SK-N-SH (cell line): ENCODE data around the gene HAUS7. TPM values are rescaled to one million over a fixed set of nuclear protein-coding genes. Genes with fewer than 3 reads are reported as not detected.

Source experiments
- CTCF ChIA-PET: fragments of 300-600, 350-600 bp; formaldehyde crosslinking; extraction: SDS; loops from one replicate; lab custom pipeline; 2021; lab: Yijun Ruan, JAX
- POLR2A ChIA-PET: fragments of 350-600 bp; sonication (Branson Sonifier 250); formaldehyde crosslinking; extraction: SDS; loops from one replicate; lab custom pipeline; 2020; ENCODE audit warnings: antibody characterized with exemption, inconsistent platforms; lab: Yijun Ruan, JAX
- DNase-seq: peaks from one replicate; pipeline ENCODE4 v3.0.0; 2012
- H2AFZ ChIP-seq: fragments of 200-600 bp; sonication (generic); 2 replicates; pipeline ENCODE4 v1.8.1; 2016; ENCODE audit warnings: antibody characterized with exemption, mild to moderate bottlenecking, low read depth
- H3F3A ChIP-seq: fragments of 200-600 bp; sonication (generic); replicated peaks from 2 replicates; pipeline ENCODE3; 2016; ENCODE audit warnings: antibody characterized with exemption, mild to moderate bottlenecking; ENCODE audit not compliant: insufficient read depth
- H3K27ac ChIP-seq, 2 experiments: fragments of 200-500 bp in 1 of 2; fragments of 200-600 bp in 1 of 2; sonication (Bioruptor generic) in 1 of 2; sonication (generic), shearing (Covaris generic) in 1 of 2; 2 replicates each; pipeline versions ENCODE4 v1.5.1 to v1.6.1; 2014 to 2016; ENCODE audit warnings: low read depth in 2 of 2, inconsistent platforms in 1 of 2, low read length in 1 of 2, mild to moderate bottlenecking in 1 of 2, mixed read lengths in 1 of 2
- H3K27me3 ChIP-seq: fragments of 200-600 bp; sonication (generic), shearing (Covaris generic); 2 replicates; pipeline ENCODE4 v1.6.1; 2016; ENCODE audit warnings: mixed run types; ENCODE audit not compliant: insufficient read depth
- H3K36me3 ChIP-seq, 2 experiments: fragments of 200-500 bp in 1 of 2; fragments of 200-600 bp in 1 of 2; sonication (Bioruptor generic) in 1 of 2; sonication (generic) in 1 of 2; replicated peaks in 1 of 2; 2 replicates each; pipeline versions ENCODE3 to v1.5.1; 2014 to 2016; ENCODE audit warnings: low read length in 1 of 2, mild to moderate bottlenecking in 1 of 2; ENCODE audit not compliant: insufficient read depth in 2 of 2, control insufficient read depth in 1 of 2
- H3K4me1 ChIP-seq, 2 experiments: fragments of 200-500 bp in 1 of 2; fragments of 200-600 bp in 1 of 2; sonication (Bioruptor generic) in 1 of 2; sonication (generic), shearing (Covaris generic) in 1 of 2; 2 replicates each; pipeline versions ENCODE4 v1.5.1 to v1.6.1; 2014 to 2016; ENCODE audit warnings: low read depth in 1 of 2, low read length in 1 of 2, mixed run types in 1 of 2; ENCODE audit not compliant: insufficient read depth in 2 of 2, control insufficient read depth in 1 of 2
- H3K4me2 ChIP-seq: fragments of 200-600 bp; sonication (generic), shearing (Covaris generic); 2 replicates; pipeline ENCODE4 v1.6.1; 2017; ENCODE audit warnings: mixed run types
- H3K4me3 ChIP-seq, 2 experiments: fragments of 200-500 bp in 1 of 2; fragments of 200-600 bp in 1 of 2; sonication (Bioruptor generic) in 1 of 2; sonication (generic), shearing (Covaris generic) in 1 of 2; 2 replicates each; pipeline versions ENCODE4 v1.5.1 to v1.8.1; 2014 to 2016; ENCODE audit warnings: low read depth in 2 of 2, inconsistent platforms in 1 of 2, low read length in 1 of 2, mild to moderate bottlenecking in 1 of 2, mixed read lengths in 1 of 2, moderate library complexity in 1 of 2
- H3K79me2 ChIP-seq: fragments of 200-600 bp; sonication (generic); 2 replicates; pipeline ENCODE4 v1.8.1; 2017; ENCODE audit warnings: mild to moderate bottlenecking; ENCODE audit not compliant: insufficient read depth
- H3K9ac ChIP-seq: fragments of 200-600 bp; sonication (generic); 2 replicates; pipeline ENCODE4 v1.6.1; 2017; ENCODE audit warnings: mixed run types
- H3K9me2 ChIP-seq: fragments of 200-600 bp; sonication (generic); 2 replicates; pipeline ENCODE4 v1.6.1; 2017; ENCODE audit warnings: mixed run types
- H3K9me3 ChIP-seq: fragments of 200-600 bp; sonication (generic); 2 replicates; pipeline ENCODE4 v1.6.1; 2017; ENCODE audit warnings: mixed run types, mild to moderate bottlenecking, moderate library complexity
- H4K20me1 ChIP-seq: fragments of 200-600 bp; sonication (generic); 2 replicates; pipeline ENCODE4 v1.6.1; 2017; ENCODE audit warnings: mild to moderate bottlenecking, mixed run types; ENCODE audit not compliant: insufficient read depth
- CHD2 ChIP-seq: fragments of 150-350 bp; IDR thresholded peaks from 2 replicates; pipeline ENCODE4 v1.6.1; 2018; ENCODE audit warnings: low read length; ENCODE audit not compliant: partially characterized antibody
- CTCF ChIP-seq: fragments of 200-600 bp; sonication (generic); IDR thresholded peaks from 2 replicates; pipeline ENCODE4 v1.6.1; 2017; ENCODE audit warnings: antibody characterized with exemption, mild to moderate bottlenecking, moderate library complexity
- GABPA ChIP-seq: IDR thresholded peaks from 2 replicates; pipeline ENCODE4 v1.4.0; 2012; ENCODE audit warnings: low read depth, mild to moderate bottlenecking
- MXI1 ChIP-seq: IDR thresholded peaks from 2 replicates; pipeline ENCODE4 v1.6.1; 2012; ENCODE audit warnings: mild to moderate bottlenecking, low read depth, low read length, improper control_type of control experiment
- POLR2AphosphoS5 ChIP-seq: IDR thresholded peaks from 2 replicates; pipeline ENCODE4 v1.6.1; 2012; ENCODE audit warnings: low read depth, low read length
- RAD21 ChIP-seq: IDR thresholded peaks from 2 replicates; pipeline ENCODE4 v1.6.1; 2012; ENCODE audit warnings: mild to moderate bottlenecking, low read length
- RCOR1 ChIP-seq: fragments of 150-350 bp; IDR thresholded peaks from 2 replicates; pipeline ENCODE4 v1.6.1; 2017; ENCODE audit warnings: antibody characterized with exemption, low read length
- RFX5 ChIP-seq: IDR thresholded peaks from 2 replicates; pipeline ENCODE4 v1.6.1; 2012; ENCODE audit warnings: mild to moderate bottlenecking, improper control_type of control experiment, low read length
- SMC3 ChIP-seq: IDR thresholded peaks from 2 replicates; pipeline ENCODE4 v1.6.1; 2012; ENCODE audit warnings: low read depth, low read length, improper control_type of control experiment
- USF2 ChIP-seq: fragments of 150-350 bp; IDR thresholded peaks from 2 replicates; pipeline ENCODE4 v1.6.1; 2017; ENCODE audit warnings: antibody characterized with exemption, low read length, low read depth, borderline replicate concordance
- YY1 ChIP-seq: IDR thresholded peaks from 2 replicates; pipeline ENCODE4 v1.4.0; 2012; ENCODE audit warnings: low read depth, mild to moderate bottlenecking
- WGBS: methylation state at CpG from one replicate; pipeline ENCODE4 v1.1.6; 2017; ENCODE audit warnings: low lambda C conversion rate; 5-methylcytosine and 5-hydroxymethylcytosine counted together
- polyA plus RNA-seq, 3 experiments: library from polyadenylated mRNA; depleted of rRNA; stranded (reverse); fragments of >200 nt; gene quantifications; 2 replicates each; pipeline ENCODE4 v1.2.3, GENCODE V29; 2012
- TF ChIP-seq, protein P1 (sequence below): IDR thresholded peaks from 2 replicates; pipeline ENCODE4 v1.4.0; 2012; ENCODE audit warnings: low read depth
- TF ChIP-seq, protein P2 (sequence below): IDR thresholded peaks from 2 replicates; pipeline ENCODE4 v1.4.0; 2012; ENCODE audit warnings: low read depth, borderline replicate concordance
- TF ChIP-seq, protein P3 (sequence below): IDR thresholded peaks from 2 replicates; pipeline ENCODE4 v1.4.0; 2012; ENCODE audit warnings: low read depth, borderline replicate concordance

The HAUS7 gene
- polyA plus RNA-seq, 1 of the 3 experiments (the other 2 are of a cell fraction): 39.7 TPM

- H3K4me1 ChIP-seq: peaks cover 0 to 7% of the 10 kb centered on the region in 2 experiments; a peak in 1 of 4 replicates
- no peak overlapping the region for H3K9ac ChIP-seq
- ChIA-PET CTCF (interaction anchor here (1.6 kb wide), 1 partner anchor 9 kb away, joined by 4 read pairs; no protein-coding TSS in a partner anchor), POLR2A (no interaction called here)
- no peaks in the 10 kb centered on the region for H3K79me2 ChIP-seq
- H4K20me1 ChIP-seq: no peaks in the 10 kb centered on the region
- 15% methylated on average over 4 of the region's 10 CpGs for WGBS
- peaks cover 59% of the 10 kb centered on the region for H3K27me3 ChIP-seq
- no peak overlapping the region for H3K4me2 ChIP-seq
- H3K9me3 ChIP-seq: no peaks in the 10 kb centered on the region
- no peak overlapping the region for H2AFZ ChIP-seq
- H3K9me2 ChIP-seq: no peaks in the 10 kb centered on the region
- no peaks in the 10 kb centered on the region for H3K36me3 ChIP-seq
- no peak for DNase-seq
- no peak overlapping the region for H3K27ac ChIP-seq
- no peak for TF ChIP-seq SMC3
- no peak for TF ChIP-seq POLR2AphosphoS5
- TF ChIP-seq RFX5: no peak
- TF ChIP-seq CHD2: no peak
- TF ChIP-seq, protein P1, sequence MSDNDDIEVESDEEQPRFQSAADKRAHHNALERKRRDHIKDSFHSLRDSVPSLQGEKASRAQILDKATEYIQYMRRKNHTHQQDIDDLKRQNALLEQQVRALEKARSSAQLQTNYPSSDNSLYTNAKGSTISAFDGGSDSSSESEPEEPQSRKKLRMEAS: no peak
- no peak for TF ChIP-seq YY1
- TF ChIP-seq, protein P2, sequence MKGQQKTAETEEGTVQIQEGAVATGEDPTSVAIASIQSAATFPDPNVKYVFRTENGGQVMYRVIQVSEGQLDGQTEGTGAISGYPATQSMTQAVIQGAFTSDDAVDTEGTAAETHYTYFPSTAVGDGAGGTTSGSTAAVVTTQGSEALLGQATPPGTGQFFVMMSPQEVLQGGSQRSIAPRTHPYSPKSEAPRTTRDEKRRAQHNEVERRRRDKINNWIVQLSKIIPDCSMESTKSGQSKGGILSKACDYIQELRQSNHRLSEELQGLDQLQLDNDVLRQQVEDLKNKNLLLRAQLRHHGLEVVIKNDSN: no peak
- no peak for TF ChIP-seq RAD21
- no peak for TF ChIP-seq USF2
- no peak for TF ChIP-seq RCOR1
- no peak for TF ChIP-seq GABPA
- TF ChIP-seq CTCF: no peak
- TF ChIP-seq MXI1: no peak
- TF ChIP-seq, protein P3, sequence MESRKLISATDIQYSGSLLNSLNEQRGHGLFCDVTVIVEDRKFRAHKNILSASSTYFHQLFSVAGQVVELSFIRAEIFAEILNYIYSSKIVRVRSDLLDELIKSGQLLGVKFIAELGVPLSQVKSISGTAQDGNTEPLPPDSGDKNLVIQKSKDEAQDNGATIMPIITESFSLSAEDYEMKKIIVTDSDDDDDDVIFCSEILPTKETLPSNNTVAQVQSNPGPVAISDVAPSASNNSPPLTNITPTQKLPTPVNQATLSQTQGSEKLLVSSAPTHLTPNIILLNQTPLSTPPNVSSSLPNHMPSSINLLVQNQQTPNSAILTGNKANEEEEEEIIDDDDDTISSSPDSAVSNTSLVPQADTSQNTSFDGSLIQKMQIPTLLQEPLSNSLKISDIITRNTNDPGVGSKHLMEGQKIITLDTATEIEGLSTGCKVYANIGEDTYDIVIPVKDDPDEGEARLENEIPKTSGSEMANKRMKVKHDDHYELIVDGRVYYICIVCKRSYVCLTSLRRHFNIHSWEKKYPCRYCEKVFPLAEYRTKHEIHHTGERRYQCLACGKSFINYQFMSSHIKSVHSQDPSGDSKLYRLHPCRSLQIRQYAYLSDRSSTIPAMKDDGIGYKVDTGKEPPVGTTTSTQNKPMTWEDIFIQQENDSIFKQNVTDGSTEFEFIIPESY: no peak
- H3F3A ChIP-seq: no peaks in the 10 kb centered on the region
- H3K4me3 ChIP-seq: no peak overlapping the region
These were observed 62.1 kb downstream of the HAUS7 start for GRCh38 chrX:153408221-153408721.
